Body of pancreas (tissue), 4 donors: ENCODE results near the gene ERRFI1. TPM values are rescaled to one million over a fixed set of nuclear protein-coding genes. Genes with fewer than 3 reads are reported as not detected.

Experiments used
- ATAC-seq: fragments of 150-250 bp; one replicate; pipeline ENCODE4 v1.9.1; 2016
- DNase-seq, 4 donors: peaks; one replicate each; pipeline ENCODE4 v3.0.0-alpha.2; 2019
- H3K27ac ChIP-seq, 4 donors: fragments of 200-600 bp; sonication (generic); 1 replicate in 3 of 4; 2 replicates in 1 of 4; pipeline versions ENCODE4 v1.5.1 to v1.6.1; 2016 to 2019; ENCODE audit warnings: mild to moderate bottlenecking in 1 of 4, mixed read lengths in 1 of 4, moderate library complexity in 1 of 4
- H3K27me3 ChIP-seq, 2 donors: fragments of 200-600 bp; sonication (generic); one replicate each; pipeline ENCODE4 v1.6.0; 2016; ENCODE audit warnings: mild to moderate bottlenecking in 1 of 2
- H3K36me3 ChIP-seq, 2 donors: fragments of 200-600 bp; sonication (generic); replicated peaks in 1 of 2; 2 replicates each; pipeline ENCODE4 v1.5.1; 2016; ENCODE audit warnings: low read depth in 2 of 2; ENCODE audit not compliant: insufficient read depth in 1 of 2
- H3K4me1 ChIP-seq: fragments of 200-600 bp; sonication (generic); one replicate; pipeline ENCODE4 v1.6.0; 2016
- H3K4me3 ChIP-seq, 2 donors: fragments of 200-600 bp; sonication (generic); 1 replicate in 1 of 2; 2 replicates in 1 of 2; pipeline ENCODE4 v1.5.1; 2016 to 2019
- H3K9me3 ChIP-seq, 3 donors: fragments of 200-600 bp; sonication (generic); 1 replicate in 2 of 3; 2 replicates in 1 of 3; pipeline ENCODE4 v1.5.1; 2016
- POLR2A ChIP-seq, 3 donors: fragments of 450-650 bp; IDR thresholded peaks; one replicate each; pipeline ENCODE4 v1.6.1; 2016; ENCODE audit warnings: antibody characterized with exemption in 3 of 3, mild to moderate bottlenecking in 2 of 3
- WGBS, 2 donors: methylation state at CpG; one replicate each; pipeline ENCODE4 v1.1.5; 2017; 5-methylcytosine and 5-hydroxymethylcytosine counted together
- intact Hi-C: fragments of 100-400 bp; cut with DNase I; formaldehyde crosslinking; loops from one replicate; pipeline ENCODE4 v1.15.1; 2023
- total RNA-seq, 2 donors: library from RNA; depleted of rRNA; stranded (reverse); fragments of >200 nt; gene quantifications; one replicate each; pipeline ENCODE4 v1.1.0, GENCODE V29; 2016
- TF ChIP-seq, protein P1 (sequence below), 7 experiments: fragments of 450-650 bp in 4 of 7; fragments of 200-600 bp in 3 of 7; sonication (generic) in 3 of 7; IDR thresholded peaks; one replicate each; pipeline ENCODE4 v1.5.1; 2016 to 2019; ENCODE audit warnings: antibody characterized with exemption in 7 of 7

The ERRFI1 gene
- total RNA-seq, 2 donors from 2014 or later: 127 to 273 TPM

DNA sequence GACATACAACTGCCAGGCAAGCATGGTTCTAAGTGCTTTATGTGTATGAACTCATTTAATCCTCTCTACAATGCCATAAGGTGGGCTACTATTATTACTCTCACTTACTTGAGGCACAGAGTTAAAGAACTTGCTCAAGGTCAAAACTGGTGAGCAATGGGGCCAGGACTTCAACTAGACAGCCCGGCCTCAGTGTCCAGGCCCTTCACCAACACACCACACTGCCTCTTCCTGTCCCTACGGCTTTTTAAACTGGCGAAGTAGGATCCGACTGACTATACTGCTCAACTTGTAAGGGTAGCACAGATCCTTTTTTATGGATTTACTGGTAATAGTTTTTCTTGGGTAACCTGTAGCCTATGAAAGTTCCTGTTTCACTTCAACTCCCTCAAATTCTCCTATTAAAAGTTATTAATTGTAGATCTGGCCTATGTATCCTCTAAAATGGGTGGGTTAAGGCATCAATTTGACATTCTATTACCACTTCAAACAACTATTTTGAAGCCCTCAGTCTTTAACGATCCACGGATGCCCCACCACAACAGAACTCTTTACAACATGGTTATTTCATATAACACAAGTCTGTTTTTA lies 4.3 kb downstream of the ERRFI1 start:
- H3K4me3 ChIP-seq: peak overlapping the region in 1 of 2 donors; percentile 26

GRCh38 chr1:8020032-8020431 lies 6.1 kb downstream of the ERRFI1 start:
- Histone ChIP-seq H3K4me3 (no peak overlapping the region), H3K27ac (peak overlapping the region; percentile 59 to 100 (median 99)), H3K4me1 (peaks cover 83% of the 10 kb centered on the region), H3K27me3 (no peaks in the 10 kb centered on the region), H3K36me3 (no peaks in the 10 kb centered on the region), H3K9me3 (no peaks in the 10 kb centered on the region)
- intact Hi-C loops: no loop called here
- DNase-seq (peak; percentile 60 to 81 (median 65)), ATAC-seq (peak; percentile 54)
- TF ChIP-seq, protein P1, sequence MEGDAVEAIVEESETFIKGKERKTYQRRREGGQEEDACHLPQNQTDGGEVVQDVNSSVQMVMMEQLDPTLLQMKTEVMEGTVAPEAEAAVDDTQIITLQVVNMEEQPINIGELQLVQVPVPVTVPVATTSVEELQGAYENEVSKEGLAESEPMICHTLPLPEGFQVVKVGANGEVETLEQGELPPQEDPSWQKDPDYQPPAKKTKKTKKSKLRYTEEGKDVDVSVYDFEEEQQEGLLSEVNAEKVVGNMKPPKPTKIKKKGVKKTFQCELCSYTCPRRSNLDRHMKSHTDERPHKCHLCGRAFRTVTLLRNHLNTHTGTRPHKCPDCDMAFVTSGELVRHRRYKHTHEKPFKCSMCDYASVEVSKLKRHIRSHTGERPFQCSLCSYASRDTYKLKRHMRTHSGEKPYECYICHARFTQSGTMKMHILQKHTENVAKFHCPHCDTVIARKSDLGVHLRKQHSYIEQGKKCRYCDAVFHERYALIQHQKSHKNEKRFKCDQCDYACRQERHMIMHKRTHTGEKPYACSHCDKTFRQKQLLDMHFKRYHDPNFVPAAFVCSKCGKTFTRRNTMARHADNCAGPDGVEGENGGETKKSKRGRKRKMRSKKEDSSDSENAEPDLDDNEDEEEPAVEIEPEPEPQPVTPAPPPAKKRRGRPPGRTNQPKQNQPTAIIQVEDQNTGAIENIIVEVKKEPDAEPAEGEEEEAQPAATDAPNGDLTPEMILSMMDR (IDR thresholded peaks at IDR 0.05): no peak
- peak in 1 of 3 donors; percentile 31 for TF ChIP-seq POLR2A (IDR thresholded peaks at IDR 0.05)

More for the DNA sequence above, 4.3 kb downstream of the ERRFI1 start:
- no peaks in the 10 kb centered on the region for H3K36me3 ChIP-seq
- peak in 3 of 4 donors; percentile 29 to 59 (median 58) for DNase-seq
- TF ChIP-seq POLR2A (IDR thresholded peaks at IDR 0.05): peak; percentile 16 to 51 (median 32)
- TF ChIP-seq, protein P1 (IDR thresholded peaks at IDR 0.05): no peak
- no peaks in the 10 kb centered on the region for H3K27me3 ChIP-seq
- peak overlapping the region; percentile 78 to 100 (median 99) for H3K27ac ChIP-seq
- H3K4me1 ChIP-seq: peaks cover 71% of the 10 kb centered on the region
- ATAC-seq: no peak
- intact Hi-C loops: no loop called here
- WGBS, 2 donors: 56 to 64% methylated on average over 6 of the region's 6 CpGs
- no peaks in the 10 kb centered on the region for H3K9me3 ChIP-seq

GRCh38 chr1:8019229-8019620 lies 6.9 kb downstream of the ERRFI1 start:
- TF ChIP-seq, protein P1 (IDR thresholded peaks at IDR 0.05): no peak
- TF ChIP-seq POLR2A (IDR thresholded peaks at IDR 0.05): peak in 2 of 3 donors; percentile 22 to 33
- Histone ChIP-seq H3K9me3 (no peaks in the 10 kb centered on the region), H3K27me3 (no peaks in the 10 kb centered on the region), H3K27ac (peak overlapping the region; percentile 57 to 100 (median 99)), H3K4me1 (peaks cover 91% of the 10 kb centered on the region), H3K36me3 (peaks cover 5 to 7% of the 10 kb centered on the region in 2 donors), H3K4me3 (no peak overlapping the region)
- intact Hi-C loops: no loop called here
- DNase-seq (no peak), ATAC-seq (no peak)
- 90 to 96% methylated on average over 5 of the region's 5 CpGs for WGBS, 2 donors

GRCh38 chr1:8018492-8019228 lies 7.4 kb downstream of the ERRFI1 start:
- Histone ChIP-seq H3K4me1 (peaks cover 97% of the 10 kb centered on the region), H3K4me3 (no peak overlapping the region), H3K27me3 (no peaks in the 10 kb centered on the region), H3K9me3 (no peaks in the 10 kb centered on the region), H3K36me3 (peaks cover 11% of the 10 kb centered on the region in 2 donors), H3K27ac (peak overlapping the region; percentile 57 to 100 (median 99))
- intact Hi-C loops: no loop called here
- TF ChIP-seq, protein P1 (IDR thresholded peaks at IDR 0.05): no peak
- peak in 2 of 3 donors; percentile 19 to 22 for TF ChIP-seq POLR2A (IDR thresholded peaks at IDR 0.05)
- DNase-seq (no peak), ATAC-seq (no peak)
- 71 to 78% methylated on average over 3 of the region's 3 CpGs for WGBS, 2 donors
